Liver (tissue), 3 donors: Measurements from ENCODE around the gene TBC1D22B.

Source experiments
- CTCF ChIP-seq: fragments of 150-350 bp; IDR thresholded peaks from 2 replicates; pipeline ENCODE4 v1.5.1; 2017; ENCODE audit warnings: improper control_type of control experiment, low read depth, low read length; ENCODE audit not compliant: missing input control
- EGR1 ChIP-seq, 2 donors: IDR thresholded peaks; 2 replicates each; pipeline ENCODE4 v1.6.1; 2016 to 2018; ENCODE audit warnings: antibody characterized with exemption in 2 of 2, low read depth in 2 of 2
- FOXA1 ChIP-seq: IDR thresholded peaks from 2 replicates; pipeline ENCODE4 v1.6.1; 2016; ENCODE audit warnings: antibody characterized with exemption
- GABPA ChIP-seq, 2 donors: IDR thresholded peaks in 1 of 2; conservative IDR thresholded peaks in 1 of 2; 2 replicates each; pipeline ENCODE4 v1.6.1; 2016; ENCODE audit warnings: antibody characterized with exemption in 2 of 2, mild to moderate bottlenecking in 1 of 2, moderate library complexity in 1 of 2
- JUND ChIP-seq, 2 donors: IDR thresholded peaks; 2 replicates each; pipeline ENCODE4 v1.6.1; 2016; ENCODE audit warnings: antibody characterized with exemption in 2 of 2
- RAD21 ChIP-seq, 2 donors: IDR thresholded peaks; 2 replicates each; pipeline ENCODE4 v1.6.1; 2016; ENCODE audit warnings: antibody characterized with exemption in 2 of 2, mild to moderate bottlenecking in 2 of 2
- RXRA ChIP-seq, 2 donors: IDR thresholded peaks; 2 replicates each; pipeline ENCODE4 v1.6.1; 2017 to 2018; ENCODE audit warnings: antibody characterized with exemption in 2 of 2, mild to moderate bottlenecking in 1 of 2
- TAF1 ChIP-seq: conservative IDR thresholded peaks from 2 replicates; pipeline ENCODE4 v1.6.1; 2016; ENCODE audit warnings: antibody characterized with exemption, mild to moderate bottlenecking
- YY1 ChIP-seq: IDR thresholded peaks from 2 replicates; pipeline ENCODE4 v1.6.1; 2016; ENCODE audit warnings: antibody characterized with exemption, mild to moderate bottlenecking
- TF ChIP-seq, protein P1 (sequence below): IDR thresholded peaks from 2 replicates; pipeline ENCODE4 v1.6.1; 2016; ENCODE audit warnings: antibody characterized with exemption
- TF ChIP-seq, protein P2 (sequence below): IDR thresholded peaks from 2 replicates; pipeline ENCODE4 v1.6.1; 2016; ENCODE audit warnings: antibody characterized with exemption
- donor health status: healthy.
- donor health status: healthy.

- no peak for TF ChIP-seq RAD21 (IDR thresholded peaks at IDR 0.05)
- TF ChIP-seq CTCF, result no peak
- no peak for TF ChIP-seq GABPA (IDR thresholded peaks at IDR 0.05 in 1 of 2, conservative IDR thresholded peaks at IDR 0.05 in 1 of 2)
- TF ChIP-seq, protein P1, sequence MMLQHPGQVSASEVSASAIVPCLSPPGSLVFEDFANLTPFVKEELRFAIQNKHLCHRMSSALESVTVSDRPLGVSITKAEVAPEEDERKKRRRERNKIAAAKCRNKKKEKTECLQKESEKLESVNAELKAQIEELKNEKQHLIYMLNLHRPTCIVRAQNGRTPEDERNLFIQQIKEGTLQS, result no peak
- no peak for TF ChIP-seq FOXA1
- no peak for TF ChIP-seq TAF1
- no peak for TF ChIP-seq JUND (IDR thresholded peaks at IDR 0.05)
- TF ChIP-seq YY1, result no peak
- TF ChIP-seq EGR1 (IDR thresholded peaks at IDR 0.05; ENCODE audit: low read depth in 2 of 2), result no peak
- TF ChIP-seq RXRA (IDR thresholded peaks at IDR 0.05), result no peak
- TF ChIP-seq, protein P2, sequence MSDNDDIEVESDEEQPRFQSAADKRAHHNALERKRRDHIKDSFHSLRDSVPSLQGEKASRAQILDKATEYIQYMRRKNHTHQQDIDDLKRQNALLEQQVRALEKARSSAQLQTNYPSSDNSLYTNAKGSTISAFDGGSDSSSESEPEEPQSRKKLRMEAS, result no peak
Observed at GRCh38 chr6:37237789-37238188, 19.8 kb upstream of the TBC1D22B start.
